HEK293 (cell line): ENCODE results near the gene DPPA3.

ENCODE experiments used
- ZNF302 ChIP-seq: fragments of 450-650 bp; formaldehyde crosslinking; IDR thresholded peaks from 2 replicates; pipeline ENCODE4 v1.5.1; 2016; ENCODE audit warnings: missing biosample characterization, missing genetic modification characterization, low read depth
- ZNF48 ChIP-seq: fragments of 450-650 bp; formaldehyde crosslinking; IDR thresholded peaks from 2 replicates; pipeline ENCODE4 v1.5.1; 2016; ENCODE audit warnings: missing biosample characterization, missing genetic modification characterization
- TF ChIP-seq, protein P1 (sequence below): fragments of 450-650 bp; formaldehyde crosslinking; IDR thresholded peaks from 2 replicates; pipeline ENCODE4 v1.5.1; 2016; ENCODE audit warnings: missing biosample characterization, missing genetic modification characterization
- TF ChIP-seq, protein P2 (sequence below): fragments of 450-650 bp; formaldehyde crosslinking; IDR thresholded peaks from 2 replicates; pipeline ENCODE4 v1.5.1; 2016; ENCODE audit warnings: missing biosample characterization, missing genetic modification characterization, borderline replicate concordance

- TF ChIP-seq ZNF48 (tag by site-specific recombination), result no peak
- TF ChIP-seq ZNF302 (tag by site-specific recombination), result no peak
- TF ChIP-seq, protein P1, sequence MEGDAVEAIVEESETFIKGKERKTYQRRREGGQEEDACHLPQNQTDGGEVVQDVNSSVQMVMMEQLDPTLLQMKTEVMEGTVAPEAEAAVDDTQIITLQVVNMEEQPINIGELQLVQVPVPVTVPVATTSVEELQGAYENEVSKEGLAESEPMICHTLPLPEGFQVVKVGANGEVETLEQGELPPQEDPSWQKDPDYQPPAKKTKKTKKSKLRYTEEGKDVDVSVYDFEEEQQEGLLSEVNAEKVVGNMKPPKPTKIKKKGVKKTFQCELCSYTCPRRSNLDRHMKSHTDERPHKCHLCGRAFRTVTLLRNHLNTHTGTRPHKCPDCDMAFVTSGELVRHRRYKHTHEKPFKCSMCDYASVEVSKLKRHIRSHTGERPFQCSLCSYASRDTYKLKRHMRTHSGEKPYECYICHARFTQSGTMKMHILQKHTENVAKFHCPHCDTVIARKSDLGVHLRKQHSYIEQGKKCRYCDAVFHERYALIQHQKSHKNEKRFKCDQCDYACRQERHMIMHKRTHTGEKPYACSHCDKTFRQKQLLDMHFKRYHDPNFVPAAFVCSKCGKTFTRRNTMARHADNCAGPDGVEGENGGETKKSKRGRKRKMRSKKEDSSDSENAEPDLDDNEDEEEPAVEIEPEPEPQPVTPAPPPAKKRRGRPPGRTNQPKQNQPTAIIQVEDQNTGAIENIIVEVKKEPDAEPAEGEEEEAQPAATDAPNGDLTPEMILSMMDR, result no peak
- TF ChIP-seq, protein P2, sequence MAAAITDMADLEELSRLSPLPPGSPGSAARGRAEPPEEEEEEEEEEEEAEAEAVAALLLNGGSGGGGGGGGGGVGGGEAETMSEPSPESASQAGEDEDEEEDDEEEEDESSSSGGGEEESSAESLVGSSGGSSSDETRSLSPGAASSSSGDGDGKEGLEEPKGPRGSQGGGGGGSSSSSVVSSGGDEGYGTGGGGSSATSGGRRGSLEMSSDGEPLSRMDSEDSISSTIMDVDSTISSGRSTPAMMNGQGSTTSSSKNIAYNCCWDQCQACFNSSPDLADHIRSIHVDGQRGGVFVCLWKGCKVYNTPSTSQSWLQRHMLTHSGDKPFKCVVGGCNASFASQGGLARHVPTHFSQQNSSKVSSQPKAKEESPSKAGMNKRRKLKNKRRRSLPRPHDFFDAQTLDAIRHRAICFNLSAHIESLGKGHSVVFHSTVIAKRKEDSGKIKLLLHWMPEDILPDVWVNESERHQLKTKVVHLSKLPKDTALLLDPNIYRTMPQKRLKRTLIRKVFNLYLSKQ (tag by site-specific recombination), result no peak
These were observed 16.5 kb upstream of the DPPA3 start for GRCh38 chr12:7694556-7695236.
